Medulla oblongata (tissue), 1 donor: ENCODE data around the gene TGFBI.

Experiments used
- DNase-seq: peaks from one replicate; pipeline ENCODE4 v3.0.0-alpha.2; 2015; ENCODE audit errors: extremely low spot score

Gene TGFBI

GRCh38 chr5:136001466-136001981 lies 27.3 kb upstream of the TGFBI start:
- no peak for DNase-seq

GRCh38 chr5:136004436-136004835 lies 24.4 kb upstream of the TGFBI start:
- no peak for DNase-seq

GRCh38 chr5:136005476-136005875 lies 23.3 kb upstream of the TGFBI start:
- DNase-seq: no peak

- no peak for DNase-seq
Observed at GRCh38 chr5:136006164-136006563, 22.6 kb upstream of the TGFBI start.

- DNase-seq: no peak
Observed at GRCh38 chr5:136006761-136007251, 22.0 kb upstream of the TGFBI start.

GRCh38 chr5:136007271-136007670 lies 21.5 kb upstream of the TGFBI start:
- no peak for DNase-seq

GRCh38 chr5:136011414-136012001 lies 17.3 kb upstream of the TGFBI start:
- no peak for DNase-seq

- peak; percentile 45 for DNase-seq
Observed at GRCh38 chr5:136012041-136012804, 16.6 kb upstream of the TGFBI start.

- DNase-seq: no peak
Observed at GRCh38 chr5:136013559-136013958, 15.2 kb upstream of the TGFBI start.

- peak; percentile 24 for DNase-seq
Observed at GRCh38 chr5:136014049-136015002, 14.5 kb upstream of the TGFBI start.

GRCh38 chr5:136015003-136015375 lies 13.8 kb upstream of the TGFBI start:
- DNase-seq: no peak

- DNase-seq: no peak
Observed at GRCh38 chr5:136015966-136016650, 12.7 kb upstream of the TGFBI start.

- peak; percentile 62 for DNase-seq
Observed at GRCh38 chr5:136016945-136017530, 11.8 kb upstream of the TGFBI start.

- peak; percentile 26 for DNase-seq
Observed at GRCh38 chr5:136018814-136019783, 9.7 kb upstream of the TGFBI start.

GRCh38 chr5:136020001-136020382 lies 8.8 kb upstream of the TGFBI start:
- no peak for DNase-seq

- DNase-seq: no peak
Observed at GRCh38 chr5:136020383-136021015, 8.3 kb upstream of the TGFBI start.

- no peak for DNase-seq
Observed at GRCh38 chr5:136021016-136021405, 7.8 kb upstream of the TGFBI start.

GRCh38 chr5:136022965-136023364 lies 5.8 kb upstream of the TGFBI start:
- no peak for DNase-seq

GRCh38 chr5:136023958-136024541 lies 4.7 kb upstream of the TGFBI start:
- peak; percentile 58 for DNase-seq
